ENCODE results near the gene LAMA2. TPM values are rescaled to one million over a fixed set of nuclear protein-coding genes. Genes with fewer than 3 reads are reported as not detected.

The LAMA2 gene
- total RNA-seq, 1 experiment from 2014 or later: 0.28 TPM

DNA sequence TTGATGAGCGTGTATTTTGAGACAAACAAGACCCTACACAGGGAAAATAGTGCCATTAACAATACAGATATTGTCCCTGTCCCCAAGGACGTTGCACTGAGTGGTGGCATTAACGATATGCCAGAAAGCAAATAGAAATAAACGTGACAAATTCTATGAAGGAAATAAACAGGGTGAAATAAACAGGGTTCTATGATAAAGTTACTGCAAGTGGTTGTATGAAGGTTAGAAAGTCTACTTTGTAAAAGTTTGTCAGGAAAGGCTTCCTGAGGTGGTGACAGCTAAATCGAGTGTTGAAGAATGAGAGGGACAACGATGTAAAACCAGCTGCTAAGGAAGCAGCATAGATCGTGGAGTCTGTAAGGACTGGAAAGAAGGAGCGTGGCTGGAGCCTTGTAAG lies 380.2 kb downstream of the LAMA2 start:
- DNase-seq (ENCODE audit: low read depth, low spot score): no peak
- H3K36me3 ChIP-seq (ENCODE audit: control insufficient read depth, insufficient read depth, low read length): no peaks in the 10 kb centered on the region
- intact Hi-C loops (cut with micrococcal nuclease; ENCODE audit: unreplicated experiment): no loop called here
- no peaks in the 10 kb centered on the region for H3K9me3 ChIP-seq (ENCODE audit: control insufficient read depth, insufficient read depth, low read depth, low read length)
- POLR2A ChIA-PET: no interaction called here
- TF ChIP-seq SIN3A (IDR thresholded peaks at IDR 0.05; ENCODE audit: borderline replicate concordance, insufficient read depth, low read depth, low read length) (no peak), TCF7L2 (IDR thresholded peaks at IDR 0.05; ENCODE audit: low read depth, low read length) (no peak), POLR2AphosphoS5 (IDR thresholded peaks at IDR 0.05; ENCODE audit: low read depth, low read length) (no peak)
- TF ChIP-seq, protein P1, sequence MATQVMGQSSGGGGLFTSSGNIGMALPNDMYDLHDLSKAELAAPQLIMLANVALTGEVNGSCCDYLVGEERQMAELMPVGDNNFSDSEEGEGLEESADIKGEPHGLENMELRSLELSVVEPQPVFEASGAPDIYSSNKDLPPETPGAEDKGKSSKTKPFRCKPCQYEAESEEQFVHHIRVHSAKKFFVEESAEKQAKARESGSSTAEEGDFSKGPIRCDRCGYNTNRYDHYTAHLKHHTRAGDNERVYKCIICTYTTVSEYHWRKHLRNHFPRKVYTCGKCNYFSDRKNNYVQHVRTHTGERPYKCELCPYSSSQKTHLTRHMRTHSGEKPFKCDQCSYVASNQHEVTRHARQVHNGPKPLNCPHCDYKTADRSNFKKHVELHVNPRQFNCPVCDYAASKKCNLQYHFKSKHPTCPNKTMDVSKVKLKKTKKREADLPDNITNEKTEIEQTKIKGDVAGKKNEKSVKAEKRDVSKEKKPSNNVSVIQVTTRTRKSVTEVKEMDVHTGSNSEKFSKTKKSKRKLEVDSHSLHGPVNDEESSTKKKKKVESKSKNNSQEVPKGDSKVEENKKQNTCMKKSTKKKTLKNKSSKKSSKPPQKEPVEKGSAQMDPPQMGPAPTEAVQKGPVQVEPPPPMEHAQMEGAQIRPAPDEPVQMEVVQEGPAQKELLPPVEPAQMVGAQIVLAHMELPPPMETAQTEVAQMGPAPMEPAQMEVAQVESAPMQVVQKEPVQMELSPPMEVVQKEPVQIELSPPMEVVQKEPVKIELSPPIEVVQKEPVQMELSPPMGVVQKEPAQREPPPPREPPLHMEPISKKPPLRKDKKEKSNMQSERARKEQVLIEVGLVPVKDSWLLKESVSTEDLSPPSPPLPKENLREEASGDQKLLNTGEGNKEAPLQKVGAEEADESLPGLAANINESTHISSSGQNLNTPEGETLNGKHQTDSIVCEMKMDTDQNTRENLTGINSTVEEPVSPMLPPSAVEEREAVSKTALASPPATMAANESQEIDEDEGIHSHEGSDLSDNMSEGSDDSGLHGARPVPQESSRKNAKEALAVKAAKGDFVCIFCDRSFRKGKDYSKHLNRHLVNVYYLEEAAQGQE (IDR thresholded peaks at IDR 0.05; ENCODE audit: insufficient read depth in 1 of 2, low read depth in 2 of 2, low read length in 1 of 2): no peak
- TF ChIP-seq, protein P2, sequence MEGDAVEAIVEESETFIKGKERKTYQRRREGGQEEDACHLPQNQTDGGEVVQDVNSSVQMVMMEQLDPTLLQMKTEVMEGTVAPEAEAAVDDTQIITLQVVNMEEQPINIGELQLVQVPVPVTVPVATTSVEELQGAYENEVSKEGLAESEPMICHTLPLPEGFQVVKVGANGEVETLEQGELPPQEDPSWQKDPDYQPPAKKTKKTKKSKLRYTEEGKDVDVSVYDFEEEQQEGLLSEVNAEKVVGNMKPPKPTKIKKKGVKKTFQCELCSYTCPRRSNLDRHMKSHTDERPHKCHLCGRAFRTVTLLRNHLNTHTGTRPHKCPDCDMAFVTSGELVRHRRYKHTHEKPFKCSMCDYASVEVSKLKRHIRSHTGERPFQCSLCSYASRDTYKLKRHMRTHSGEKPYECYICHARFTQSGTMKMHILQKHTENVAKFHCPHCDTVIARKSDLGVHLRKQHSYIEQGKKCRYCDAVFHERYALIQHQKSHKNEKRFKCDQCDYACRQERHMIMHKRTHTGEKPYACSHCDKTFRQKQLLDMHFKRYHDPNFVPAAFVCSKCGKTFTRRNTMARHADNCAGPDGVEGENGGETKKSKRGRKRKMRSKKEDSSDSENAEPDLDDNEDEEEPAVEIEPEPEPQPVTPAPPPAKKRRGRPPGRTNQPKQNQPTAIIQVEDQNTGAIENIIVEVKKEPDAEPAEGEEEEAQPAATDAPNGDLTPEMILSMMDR (IDR thresholded peaks at IDR 0.05): no peak
- in situ Hi-C loops (cut with HindIII; ENCODE audit: low pct_unique_long_range_greater_than_20kb, low sequenced_read_pairs): no loop called here
- H3K4me3 ChIP-seq (ENCODE audit: low read depth in 2 of 2, low read length in 2 of 2): no peak overlapping the region
- no TSS peak for BruUV-seq (replicated peaks)
- no peak for ATAC-seq
- no peaks in the 10 kb centered on the region for H3K4me1 ChIP-seq (ENCODE audit: control insufficient read depth, insufficient read depth, low read length)
- CTCF ChIA-PET: no interaction called here
- H3K27me3 ChIP-seq (ENCODE audit: control insufficient read depth, insufficient read depth, low read length): no peaks in the 10 kb centered on the region
- H3K27ac ChIP-seq (ENCODE audit: low read length): no peak overlapping the region

DNA sequence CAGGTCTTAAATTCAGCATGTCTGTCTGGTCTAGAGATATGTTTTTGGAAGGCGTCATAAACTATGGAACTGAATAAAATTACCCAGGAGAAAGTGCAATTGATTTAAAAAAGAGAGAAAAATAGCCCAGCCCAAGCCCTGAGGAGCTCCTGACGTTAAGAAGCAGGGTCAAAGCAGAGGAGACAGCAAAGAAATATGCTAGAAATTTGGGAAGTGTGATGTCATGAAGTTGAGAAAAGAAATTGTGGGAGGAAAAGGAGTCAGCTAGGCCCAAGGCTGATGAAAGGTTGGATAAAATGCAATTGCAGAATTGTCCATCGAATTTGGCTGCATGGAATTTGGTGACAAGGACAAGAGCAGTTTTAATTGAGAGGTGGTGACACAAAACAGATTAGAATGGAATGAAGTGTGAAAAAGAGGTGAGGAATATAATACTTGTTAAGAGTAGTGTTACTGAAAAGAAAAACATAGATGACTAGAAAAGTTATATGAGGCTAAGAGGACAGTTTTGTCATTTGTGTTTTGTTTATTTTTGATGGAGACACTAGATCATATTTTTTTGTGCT lies 381.6 kb downstream of the LAMA2 start:
- TF ChIP-seq, protein P2 (IDR thresholded peaks at IDR 0.05): no peak
- TF ChIP-seq POLR2AphosphoS5 (IDR thresholded peaks at IDR 0.05; ENCODE audit: low read depth, low read length) (no peak), SIN3A (IDR thresholded peaks at IDR 0.05; ENCODE audit: borderline replicate concordance, insufficient read depth, low read depth, low read length) (no peak), TCF7L2 (IDR thresholded peaks at IDR 0.05; ENCODE audit: low read depth, low read length) (no peak)
- TF ChIP-seq, protein P1 (IDR thresholded peaks at IDR 0.05; ENCODE audit: insufficient read depth in 1 of 2, low read depth in 2 of 2, low read length in 1 of 2): no peak
- in situ Hi-C loops (cut with HindIII; ENCODE audit: low pct_unique_long_range_greater_than_20kb, low sequenced_read_pairs) (no loop called here), intact Hi-C loops (cut with micrococcal nuclease; ENCODE audit: unreplicated experiment) (no loop called here)
- Histone ChIP-seq H3K27ac (ENCODE audit: low read length) (no peak overlapping the region), H3K9me3 (ENCODE audit: control insufficient read depth, insufficient read depth, low read depth, low read length) (no peaks in the 10 kb centered on the region), H3K36me3 (ENCODE audit: control insufficient read depth, insufficient read depth, low read length) (no peaks in the 10 kb centered on the region), H3K4me1 (ENCODE audit: control insufficient read depth, insufficient read depth, low read length) (no peaks in the 10 kb centered on the region), H3K27me3 (ENCODE audit: control insufficient read depth, insufficient read depth, low read length) (no peaks in the 10 kb centered on the region), H3K4me3 (ENCODE audit: low read depth in 2 of 2, low read length in 2 of 2) (no peak overlapping the region)
- DNase-seq (ENCODE audit: low read depth, low spot score) (no peak), ATAC-seq (no peak)
- BruUV-seq (replicated peaks): no TSS peak
- POLR2A ChIA-PET: no interaction called here
- CTCF ChIA-PET: no interaction called here
